ENCODE measurements around the gene SPOP.

The SPOP gene

GRCh38 chr17:49637739-49638138 is 40.2 kb downstream of the SPOP start:
- no peaks in the 10 kb centered on the region for H3K36me3 ChIP-seq (ENCODE audit: control insufficient read depth, insufficient read depth, low read length)
- H3K27me3 ChIP-seq (ENCODE audit: control insufficient read depth, insufficient read depth, low read length), result no peaks in the 10 kb centered on the region
- H3K9ac ChIP-seq (ENCODE audit: low read length), result no peak overlapping the region
- H3K9me3 ChIP-seq (ENCODE audit: control insufficient read depth, low read length), result no peaks in the 10 kb centered on the region
- no peak overlapping the region for H3K4me3 ChIP-seq (ENCODE audit: low read length)
- H3K4me1 ChIP-seq (ENCODE audit: control insufficient read depth, insufficient read depth, low read length), result no peaks in the 10 kb centered on the region

GRCh38 chr17:49637050-49637449 is 40.8 kb downstream of the SPOP start:
- Histone ChIP-seq H3K9me3 (ENCODE audit: control insufficient read depth, low read length) (no peaks in the 10 kb centered on the region), H3K9ac (ENCODE audit: low read length) (no peak overlapping the region), H3K4me1 (ENCODE audit: control insufficient read depth, insufficient read depth, low read length) (no peaks in the 10 kb centered on the region), H3K27me3 (ENCODE audit: control insufficient read depth, insufficient read depth, low read length) (no peaks in the 10 kb centered on the region), H3K36me3 (ENCODE audit: control insufficient read depth, insufficient read depth, low read length) (no peaks in the 10 kb centered on the region), H3K4me3 (ENCODE audit: low read length) (no peak overlapping the region)

GRCh38 chr17:49635121-49635520 is 42.8 kb downstream of the SPOP start:
- H3K36me3 ChIP-seq (ENCODE audit: control insufficient read depth, insufficient read depth, low read length), result no peaks in the 10 kb centered on the region
- H3K4me1 ChIP-seq (ENCODE audit: control insufficient read depth, insufficient read depth, low read length), result no peaks in the 10 kb centered on the region
- no peaks in the 10 kb centered on the region for H3K27me3 ChIP-seq (ENCODE audit: control insufficient read depth, insufficient read depth, low read length)

GRCh38 chr17:49634485-49634860 is 43.4 kb downstream of the SPOP start:
- no peak overlapping the region for H3K9ac ChIP-seq (ENCODE audit: low read length)
- H3K27me3 ChIP-seq (ENCODE audit: control insufficient read depth, insufficient read depth, low read length), result no peaks in the 10 kb centered on the region
- no peaks in the 10 kb centered on the region for H3K36me3 ChIP-seq (ENCODE audit: control insufficient read depth, insufficient read depth, low read length)
- no peaks in the 10 kb centered on the region for H3K9me3 ChIP-seq (ENCODE audit: control insufficient read depth, low read length)
- no peaks in the 10 kb centered on the region for H3K4me1 ChIP-seq (ENCODE audit: control insufficient read depth, insufficient read depth, low read length)
- no peak overlapping the region for H3K4me3 ChIP-seq (ENCODE audit: low read length)

More at GRCh38 chr17:49635121-49635520, 42.8 kb downstream of the SPOP start:
- Histone ChIP-seq H3K4me3 (ENCODE audit: low read length) (no peak overlapping the region), H3K9ac (ENCODE audit: low read length) (no peak overlapping the region), H3K9me3 (ENCODE audit: control insufficient read depth, low read length) (no peaks in the 10 kb centered on the region)

GRCh38 chr17:49633762-49634484 is 44.0 kb downstream of the SPOP start:
- Histone ChIP-seq H3K9me3 (ENCODE audit: control insufficient read depth, low read length) (no peaks in the 10 kb centered on the region), H3K4me3 (ENCODE audit: low read length) (no peak overlapping the region), H3K9ac (ENCODE audit: low read length) (no peak overlapping the region), H3K27me3 (ENCODE audit: control insufficient read depth, insufficient read depth, low read length) (no peaks in the 10 kb centered on the region), H3K36me3 (ENCODE audit: control insufficient read depth, insufficient read depth, low read length) (no peaks in the 10 kb centered on the region), H3K4me1 (ENCODE audit: control insufficient read depth, insufficient read depth, low read length) (no peaks in the 10 kb centered on the region)

- H3K9me3 ChIP-seq (ENCODE audit: control insufficient read depth, low read length), result no peaks in the 10 kb centered on the region
- no peaks in the 10 kb centered on the region for H3K27me3 ChIP-seq (ENCODE audit: control insufficient read depth, insufficient read depth, low read length)
- no peak overlapping the region for H3K4me3 ChIP-seq (ENCODE audit: low read length)
- no peaks in the 10 kb centered on the region for H3K36me3 ChIP-seq (ENCODE audit: control insufficient read depth, insufficient read depth, low read length)
- no peak overlapping the region for H3K9ac ChIP-seq (ENCODE audit: low read length)
- no peaks in the 10 kb centered on the region for H3K4me1 ChIP-seq (ENCODE audit: control insufficient read depth, insufficient read depth, low read length)
Measured at GRCh38 chr17:49633250-49633649, 44.6 kb downstream of the SPOP start.

GRCh38 chr17:49632201-49632600 is 45.7 kb downstream of the SPOP start:
- Histone ChIP-seq H3K27me3 (ENCODE audit: control insufficient read depth, insufficient read depth, low read length) (no peaks in the 10 kb centered on the region), H3K36me3 (ENCODE audit: control insufficient read depth, insufficient read depth, low read length) (no peaks in the 10 kb centered on the region), H3K4me1 (ENCODE audit: control insufficient read depth, insufficient read depth, low read length) (no peaks in the 10 kb centered on the region), H3K9me3 (ENCODE audit: control insufficient read depth, low read length) (no peaks in the 10 kb centered on the region), H3K4me3 (ENCODE audit: low read length) (no peak overlapping the region), H3K9ac (ENCODE audit: low read length) (no peak overlapping the region)

GRCh38 chr17:49631496-49631895 is 46.4 kb downstream of the SPOP start:
- H3K4me1 ChIP-seq (ENCODE audit: control insufficient read depth, insufficient read depth, low read length), result no peaks in the 10 kb centered on the region
- H3K9ac ChIP-seq (ENCODE audit: low read length), result no peak overlapping the region
- no peaks in the 10 kb centered on the region for H3K36me3 ChIP-seq (ENCODE audit: control insufficient read depth, insufficient read depth, low read length)
- no peak overlapping the region for H3K4me3 ChIP-seq (ENCODE audit: low read length)
- no peaks in the 10 kb centered on the region for H3K27me3 ChIP-seq (ENCODE audit: control insufficient read depth, insufficient read depth, low read length)
- no peaks in the 10 kb centered on the region for H3K9me3 ChIP-seq (ENCODE audit: control insufficient read depth, low read length)

GRCh38 chr17:49630113-49630900 is 47.6 kb downstream of the SPOP start:
- Histone ChIP-seq H3K4me1 (ENCODE audit: control insufficient read depth, insufficient read depth, low read length) (no peaks in the 10 kb centered on the region), H3K4me3 (ENCODE audit: low read length) (no peak overlapping the region), H3K9me3 (ENCODE audit: control insufficient read depth, low read length) (no peaks in the 10 kb centered on the region), H3K36me3 (ENCODE audit: control insufficient read depth, insufficient read depth, low read length) (no peaks in the 10 kb centered on the region), H3K27me3 (ENCODE audit: control insufficient read depth, insufficient read depth, low read length) (no peaks in the 10 kb centered on the region), H3K9ac (ENCODE audit: low read length) (no peak overlapping the region)

GRCh38 chr17:49629447-49629846 is 48.5 kb downstream of the SPOP start:
- Histone ChIP-seq H3K36me3 (ENCODE audit: control insufficient read depth, insufficient read depth, low read length) (no peaks in the 10 kb centered on the region), H3K4me1 (ENCODE audit: control insufficient read depth, insufficient read depth, low read length) (no peaks in the 10 kb centered on the region), H3K4me3 (ENCODE audit: low read length) (no peak overlapping the region), H3K9me3 (ENCODE audit: control insufficient read depth, low read length) (no peaks in the 10 kb centered on the region), H3K27me3 (ENCODE audit: control insufficient read depth, insufficient read depth, low read length) (no peaks in the 10 kb centered on the region), H3K9ac (ENCODE audit: low read length) (no peak overlapping the region)

GRCh38 chr17:49624896-49625295 is 53.0 kb downstream of the SPOP start:
- H3K27me3 ChIP-seq (ENCODE audit: control insufficient read depth, insufficient read depth, low read length), result no peaks in the 10 kb centered on the region
- H3K4me3 ChIP-seq (ENCODE audit: low read length), result no peak overlapping the region
- no peak overlapping the region for H3K9ac ChIP-seq (ENCODE audit: low read length)
- H3K36me3 ChIP-seq (ENCODE audit: control insufficient read depth, insufficient read depth, low read length), result no peaks in the 10 kb centered on the region
- no peaks in the 10 kb centered on the region for H3K9me3 ChIP-seq (ENCODE audit: control insufficient read depth, low read length)
- no peaks in the 10 kb centered on the region for H3K4me1 ChIP-seq (ENCODE audit: control insufficient read depth, insufficient read depth, low read length)

- no peaks in the 10 kb centered on the region for H3K4me1 ChIP-seq (ENCODE audit: control insufficient read depth, insufficient read depth, low read length)
- no peak overlapping the region for H3K9ac ChIP-seq (ENCODE audit: low read length)
- no peaks in the 10 kb centered on the region for H3K9me3 ChIP-seq (ENCODE audit: control insufficient read depth, low read length)
- H3K36me3 ChIP-seq (ENCODE audit: control insufficient read depth, insufficient read depth, low read length), result no peaks in the 10 kb centered on the region
- H3K4me3 ChIP-seq (ENCODE audit: low read length), result no peak overlapping the region
- H3K27me3 ChIP-seq (ENCODE audit: control insufficient read depth, insufficient read depth, low read length), result no peaks in the 10 kb centered on the region
Measured at GRCh38 chr17:49621946-49622529, 55.9 kb downstream of the SPOP start.

Measured in mucosa of stomach (tissue), 1 donor.